OCI-LY3 (cell line): ENCODE data around the gene PLA2G4C.
"Not testable (repeated sequence)": the region's sequence is repeated elsewhere in the genome, so short reads cannot be mapped to it uniquely, and the experiment has no call there.

Experiments
- H2AFZ ChIP-seq: fragments of 200-600, 300-600 bp; shearing (Covaris generic); 2 replicates; pipeline ENCODE4 v1.6.0; 2014; ENCODE audit warnings: antibody characterized with exemption, low read depth, low read length
- H3K27ac ChIP-seq: fragments of 200-600, 300-600 bp; sonication (generic); 2 replicates; pipeline ENCODE4 v1.5.1; 2014; ENCODE audit warnings: mild to moderate bottlenecking, low read length, moderate library complexity, mixed read lengths
- H3K27me3 ChIP-seq: fragments of 200-600, 300-600 bp; sonication (generic); 2 replicates; pipeline ENCODE4 v1.6.1; 2014; ENCODE audit warnings: low read depth, low read length, mixed read lengths
- H3K36me3 ChIP-seq: fragments of 200-600, 300-600 bp; sonication (generic); replicated peaks from 2 replicates; pipeline ENCODE3; 2014; ENCODE audit warnings: low read depth, low read length, mixed read lengths
- H3K4me1 ChIP-seq: fragments of 300-600, 200-600 bp; sonication (generic); 2 replicates; pipeline ENCODE4 v1.6.1; 2014; ENCODE audit warnings: low read length, mixed read lengths
- H3K4me2 ChIP-seq: fragments of 200-600, 300-600 bp; sonication (generic); 2 replicates; pipeline ENCODE4 v1.6.1; 2014; ENCODE audit warnings: low read length, mixed read lengths
- H3K4me3 ChIP-seq: fragments of 300-600, 200-600 bp; sonication (generic); 2 replicates; pipeline ENCODE4 v1.5.1; 2014; ENCODE audit warnings: antibody characterized with exemption, mild to moderate bottlenecking, low read length, moderate library complexity
- H3K79me2 ChIP-seq: fragments of 300-600, 200-600 bp; shearing (Covaris generic); 2 replicates; pipeline ENCODE4 v1.6.1; 2014; ENCODE audit warnings: mild to moderate bottlenecking, low read length, mixed read lengths
- H3K9ac ChIP-seq: fragments of 300-600, 200-600 bp; shearing (Covaris generic); 2 replicates; pipeline ENCODE4 v1.6.0; 2014; ENCODE audit warnings: mild to moderate bottlenecking, low read length, moderate library complexity
- H3K9me3 ChIP-seq: fragments of 200-600, 300-600 bp; shearing (Covaris generic); 2 replicates; pipeline ENCODE4 v1.6.1; 2014; ENCODE audit warnings: low read length, mixed read lengths; ENCODE audit not compliant: insufficient read depth
- H4K20me1 ChIP-seq: fragments of 200-600, 300-600 bp; sonication (generic); 2 replicates; pipeline ENCODE4 v1.6.1; 2016; ENCODE audit warnings: low read length, mixed read lengths; ENCODE audit not compliant: insufficient read depth
- CTCF ChIP-seq: fragments of 200-600, 300-600 bp; sonication (generic); IDR thresholded peaks from 2 replicates; pipeline ENCODE4 v1.5.1; 2014; ENCODE audit warnings: antibody characterized with exemption, low read length, low read depth
- EZH2phosphoT487 ChIP-seq: fragments of 200-600 bp; shearing (Covaris generic); IDR thresholded peaks from 2 replicates; pipeline ENCODE4 v1.6.1; 2018; ENCODE audit warnings: antibody characterized with exemption, mixed run types, low read depth

PLA2G4C gene

GRCh38 chr19:48081106-48081505 is 29.5 kb downstream of the PLA2G4C start:
- Histone ChIP-seq H4K20me1 (no peaks in the 10 kb centered on the region), H3K9me3 (no peaks in the 10 kb centered on the region), H3K27me3 (no peaks in the 10 kb centered on the region), H3K27ac (no peak overlapping the region), H3K9ac (no peak overlapping the region), H3K79me2 (no peaks in the 10 kb centered on the region), H3K4me2 (no peak overlapping the region), H3K4me3 (no peak overlapping the region), H3K4me1 (no peaks in the 10 kb centered on the region), H3K36me3 (no peaks in the 10 kb centered on the region), H2AFZ (no peak overlapping the region)
- TF ChIP-seq EZH2phosphoT487 (no peak), CTCF (no peak)

DNA sequence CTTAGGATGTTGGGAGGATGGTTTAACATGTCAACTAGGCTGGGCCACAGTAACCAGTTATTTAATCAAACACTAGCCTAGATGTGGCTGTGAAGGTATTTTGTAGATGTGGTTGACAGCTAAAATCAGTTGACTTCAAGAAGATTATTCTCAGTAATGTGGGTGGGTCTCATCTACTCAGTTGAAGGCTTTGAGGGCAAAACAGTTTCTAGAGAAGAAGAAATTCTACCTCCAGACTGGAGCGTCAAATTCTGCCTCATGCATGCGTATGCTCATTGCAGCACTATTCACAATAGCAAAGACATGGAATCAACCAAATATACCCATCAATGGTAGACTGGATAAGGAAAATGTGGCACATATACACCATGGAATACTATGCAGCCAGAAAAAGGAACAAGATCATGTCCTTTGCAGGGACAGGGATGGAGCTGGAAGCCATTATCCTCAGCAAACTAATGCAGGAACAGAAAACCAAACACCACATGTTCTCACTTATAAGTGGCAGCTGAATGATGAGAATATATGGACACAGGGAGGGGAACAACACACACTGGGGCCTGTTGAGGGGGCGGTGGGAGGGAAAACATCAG is 40.3 kb downstream of the PLA2G4C start:
- not testable (repeated sequence) for H3K9me3 ChIP-seq, H3K27ac ChIP-seq, H3K4me1 ChIP-seq, H3K4me3 ChIP-seq, H4K20me1 ChIP-seq, H3K36me3 ChIP-seq, H3K79me2 ChIP-seq, H3K4me2 ChIP-seq, H2AFZ ChIP-seq, H3K27me3 ChIP-seq, H3K9ac ChIP-seq

DNA sequence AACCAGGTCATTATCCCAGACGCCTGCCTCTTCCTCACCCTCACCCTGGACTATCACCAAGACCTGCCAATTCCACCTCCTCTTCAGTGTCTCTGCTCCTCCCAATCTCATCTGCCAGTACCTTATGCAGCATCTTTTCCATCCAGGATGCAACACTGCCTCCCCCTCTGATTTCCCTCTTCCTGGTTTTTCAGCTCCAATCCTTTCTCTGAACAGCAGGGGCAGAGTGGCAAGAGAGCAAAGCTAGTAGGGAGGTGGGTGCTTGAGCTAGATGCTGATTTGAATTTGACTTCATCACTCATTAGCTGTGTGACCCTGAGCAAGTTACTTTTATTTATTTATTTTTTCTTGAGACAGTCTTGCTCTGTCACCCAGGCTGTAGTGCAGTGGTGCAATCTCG is 41.2 kb downstream of the PLA2G4C start:
- Histone ChIP-seq H3K4me1 (no peaks in the 10 kb centered on the region), H3K4me2 (no peak overlapping the region), H3K4me3 (no peak overlapping the region), H3K79me2 (no peaks in the 10 kb centered on the region), H3K9me3 (no peaks in the 10 kb centered on the region), H2AFZ (no peak overlapping the region), H3K27ac (no peak overlapping the region), H4K20me1 (no peaks in the 10 kb centered on the region), H3K36me3 (no peaks in the 10 kb centered on the region), H3K9ac (no peak overlapping the region), H3K27me3 (0 out of 2 replicates have a peak, but pooled peaks cover 3% of the 10 kb centered on the region)
- TF ChIP-seq CTCF (no peak), EZH2phosphoT487 (no peak)

DNA sequence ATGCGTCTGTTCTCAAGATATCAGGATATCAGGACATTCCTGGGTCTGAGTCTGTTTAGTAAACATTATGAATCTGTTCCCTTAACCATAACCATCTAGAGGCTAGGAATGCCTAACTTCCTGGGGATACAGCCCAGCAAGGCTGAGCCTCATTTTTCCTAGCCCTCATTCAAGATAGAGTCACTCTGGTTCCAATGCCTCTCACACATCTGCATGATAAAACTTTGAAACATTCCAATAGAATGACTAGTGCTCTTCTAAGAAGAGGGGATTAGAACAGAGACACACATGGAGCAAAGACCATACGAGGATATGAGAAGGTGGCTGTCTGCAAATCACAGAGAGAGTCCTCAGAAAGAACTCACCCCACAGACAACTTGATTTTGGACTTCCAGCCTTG is 46.1 kb downstream of the PLA2G4C start:
- no peak for TF ChIP-seq CTCF
- no peak for TF ChIP-seq EZH2phosphoT487
- 0 out of 2 replicates have a peak, but pooled peaks cover 3% of the 10 kb centered on the region for H3K27me3 ChIP-seq
- no peak overlapping the region for H3K27ac ChIP-seq
- no peaks in the 10 kb centered on the region for H3K9me3 ChIP-seq
- H3K4me3 ChIP-seq = no peak overlapping the region
- H4K20me1 ChIP-seq = no peaks in the 10 kb centered on the region
- no peaks in the 10 kb centered on the region for H3K4me1 ChIP-seq
- no peak overlapping the region for H2AFZ ChIP-seq
- H3K9ac ChIP-seq = no peak overlapping the region
- H3K36me3 ChIP-seq = no peaks in the 10 kb centered on the region
- H3K4me2 ChIP-seq = no peak overlapping the region
- no peaks in the 10 kb centered on the region for H3K79me2 ChIP-seq
